Glomerular visceral epithelial cell (primary cell): ENCODE data around the gene NCCRP1.

ENCODE experiments used
- DNase-seq: peaks from one replicate; pipeline ENCODE4 v3.0.0-alpha.2; 2016; ENCODE audit errors: extremely low spot score

NCCRP1 gene

GRCh38 chr19:39246951-39247669, 50.3 kb downstream of the NCCRP1 start:
- DNase-seq: no peak

- no peak for DNase-seq
Observed at GRCh38 chr19:39247701-39248664, 51.2 kb downstream of the NCCRP1 start.

- no peak for DNase-seq
Observed at GRCh38 chr19:39248806-39249205, 52.0 kb downstream of the NCCRP1 start, which contains the start of gene IFNL4. TSS of gene IFNL4 (minus strand) at chr19:39248856.

- DNase-seq: no peak
Observed at GRCh38 chr19:39251081-39251480, 54.3 kb downstream of the NCCRP1 start.
